ENCODE data around the gene SLC34A3. TPM values are rescaled to one million over a fixed set of nuclear protein-coding genes. Genes with fewer than 3 reads are reported as not detected.

Gene SLC34A3
- total RNA-seq, 4 donors from 2014 or later = 0.11 to 1.7 (median 0.38) TPM; not detected in 1

DNA sequence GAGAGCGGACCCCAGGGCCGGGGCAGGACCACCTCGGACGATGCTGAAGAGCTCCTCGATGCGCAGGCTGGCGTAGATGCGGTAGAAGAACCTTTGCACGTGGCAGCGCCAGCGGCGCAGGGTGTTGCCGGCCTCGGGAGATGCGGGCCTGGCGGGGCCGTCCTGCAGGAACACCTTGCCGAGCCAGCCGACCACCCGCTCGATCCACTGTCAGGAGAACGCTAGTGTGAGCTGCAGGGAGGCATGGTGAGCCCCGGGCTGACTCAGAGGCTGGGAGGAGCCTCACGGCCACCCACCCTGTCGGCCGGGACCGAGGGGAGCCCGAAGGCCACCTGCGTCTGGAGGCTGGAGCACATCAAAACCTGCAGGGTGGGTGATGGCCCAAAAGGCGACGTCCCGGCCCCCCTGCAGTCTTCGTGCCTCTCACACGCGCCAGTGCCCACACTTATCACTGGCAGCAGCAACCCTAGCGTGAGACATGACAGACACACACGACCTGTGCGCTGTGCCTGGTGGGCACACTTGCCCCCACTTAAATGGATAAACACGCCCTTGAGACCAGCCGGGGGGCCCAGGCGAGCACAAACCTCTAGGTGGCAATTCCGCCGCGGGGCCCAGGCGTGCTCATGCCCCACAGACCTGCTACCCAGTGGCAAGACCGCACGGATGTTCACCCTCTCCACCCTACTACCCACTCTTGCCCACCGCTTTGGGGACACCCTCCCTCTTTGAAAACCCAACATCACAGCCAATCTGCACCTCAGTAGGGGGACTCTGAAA, 45.6 kb upstream of the SLC34A3 start:
- Histone ChIP-seq H3K4me1 (peaks cover 31 to 48% (median 32%) of the 10 kb centered on the region in 3 donors), H3K27ac (no peak overlapping the region), H3K4me3 (no peak overlapping the region), H3K9me3 (no peaks in the 10 kb centered on the region), H3K27me3 (no peaks in the 10 kb centered on the region), H3K36me3 (peaks cover 47 to 79% (median 47%) of the 10 kb centered on the region in 3 donors)
- TF ChIP-seq, protein P1, sequence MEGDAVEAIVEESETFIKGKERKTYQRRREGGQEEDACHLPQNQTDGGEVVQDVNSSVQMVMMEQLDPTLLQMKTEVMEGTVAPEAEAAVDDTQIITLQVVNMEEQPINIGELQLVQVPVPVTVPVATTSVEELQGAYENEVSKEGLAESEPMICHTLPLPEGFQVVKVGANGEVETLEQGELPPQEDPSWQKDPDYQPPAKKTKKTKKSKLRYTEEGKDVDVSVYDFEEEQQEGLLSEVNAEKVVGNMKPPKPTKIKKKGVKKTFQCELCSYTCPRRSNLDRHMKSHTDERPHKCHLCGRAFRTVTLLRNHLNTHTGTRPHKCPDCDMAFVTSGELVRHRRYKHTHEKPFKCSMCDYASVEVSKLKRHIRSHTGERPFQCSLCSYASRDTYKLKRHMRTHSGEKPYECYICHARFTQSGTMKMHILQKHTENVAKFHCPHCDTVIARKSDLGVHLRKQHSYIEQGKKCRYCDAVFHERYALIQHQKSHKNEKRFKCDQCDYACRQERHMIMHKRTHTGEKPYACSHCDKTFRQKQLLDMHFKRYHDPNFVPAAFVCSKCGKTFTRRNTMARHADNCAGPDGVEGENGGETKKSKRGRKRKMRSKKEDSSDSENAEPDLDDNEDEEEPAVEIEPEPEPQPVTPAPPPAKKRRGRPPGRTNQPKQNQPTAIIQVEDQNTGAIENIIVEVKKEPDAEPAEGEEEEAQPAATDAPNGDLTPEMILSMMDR (IDR thresholded peaks at IDR 0.05) = no peak
- no peak for TF ChIP-seq POLR2A (IDR thresholded peaks at IDR 0.05)
- intact Hi-C loops (cut with DNase I) = loop anchor here (10.0 kb wide), 1 partner anchor 50 kb away; the partner anchor contains the start of gene SLC34A3
- no peak for DNase-seq
- WGBS, 2 donors = 90% methylated on average over 23 to 24 of the region's 48 CpGs

DNA sequence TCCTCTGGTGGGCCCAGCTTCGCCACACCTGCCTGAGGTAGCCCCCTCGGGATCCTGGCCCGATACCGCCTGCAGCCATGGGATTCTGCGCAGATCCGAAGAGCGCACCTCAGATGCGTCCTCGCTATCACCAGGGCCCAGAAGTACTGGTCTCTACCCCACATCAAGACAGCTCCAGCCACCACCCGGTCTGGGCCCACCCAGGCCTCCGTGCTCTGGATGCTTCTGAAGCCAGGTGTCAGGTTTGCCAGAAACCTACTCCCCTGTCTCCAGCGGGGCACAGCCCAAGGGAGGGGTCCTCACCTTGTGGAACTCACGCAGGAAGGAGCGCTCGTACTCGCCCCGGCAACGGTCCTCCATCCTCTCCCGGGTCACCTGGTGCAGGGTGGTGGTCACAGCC, 44.8 kb upstream of the SLC34A3 start:
- H3K4me1 ChIP-seq = peaks cover 40 to 56% (median 41%) of the 10 kb centered on the region in 3 donors
- WGBS, 2 donors = 50 to 97% methylated on average over 2 to 10 of the region's 19 CpGs
- intact Hi-C loops (cut with DNase I) = loop anchor here (10.0 kb wide), 1 partner anchor 49 kb away; the partner anchor contains the start of gene SLC34A3
- TF ChIP-seq, protein P1 (IDR thresholded peaks at IDR 0.05) = no peak
- TF ChIP-seq POLR2A (IDR thresholded peaks at IDR 0.05) = no peak
- H3K27me3 ChIP-seq = no peaks in the 10 kb centered on the region
- H3K9me3 ChIP-seq = no peaks in the 10 kb centered on the region
- no peak overlapping the region for H3K27ac ChIP-seq
- H3K4me3 ChIP-seq = no peak overlapping the region
- peaks cover 46 to 79% (median 47%) of the 10 kb centered on the region in 3 donors for H3K36me3 ChIP-seq
- DNase-seq = no peak

DNA sequence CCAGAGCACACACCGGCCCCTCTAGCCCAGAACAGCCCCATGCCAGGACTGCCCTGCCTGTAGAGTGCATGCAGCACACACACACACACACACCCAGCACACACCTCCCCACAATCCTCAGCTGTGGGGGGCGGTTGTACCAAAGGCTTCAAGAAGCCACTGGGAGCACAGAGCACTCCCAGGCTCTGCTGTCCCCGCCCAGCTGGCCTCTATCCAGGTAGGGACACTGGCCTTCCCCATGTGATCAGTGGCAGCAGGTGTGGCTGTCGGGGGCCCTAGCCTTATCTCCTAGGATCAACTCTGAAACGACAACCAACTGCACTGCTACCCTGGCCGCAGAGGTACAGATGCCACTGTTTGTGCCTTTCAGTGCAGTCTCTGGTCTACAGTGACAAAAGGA, 44.3 kb upstream of the SLC34A3 start:
- intact Hi-C loops (cut with DNase I) = loop anchor here (10.0 kb wide), 1 partner anchor 48 kb away; the partner anchor contains the start of gene SLC34A3
- no peaks in the 10 kb centered on the region for H3K9me3 ChIP-seq
- no peak overlapping the region for H3K27ac ChIP-seq
- TF ChIP-seq, protein P1 (IDR thresholded peaks at IDR 0.05) = no peak
- no peak for TF ChIP-seq POLR2A (IDR thresholded peaks at IDR 0.05)
- H3K27me3 ChIP-seq = no peaks in the 10 kb centered on the region
- WGBS, 2 donors = 60 to 81% methylated on average over 3 of the region's 6 CpGs
- peaks cover 41 to 61% (median 43%) of the 10 kb centered on the region in 3 donors for H3K4me1 ChIP-seq
- H3K36me3 ChIP-seq = peaks cover 46 to 79% (median 48%) of the 10 kb centered on the region in 3 donors
- no peak for DNase-seq
- no peak overlapping the region for H3K4me3 ChIP-seq

DNA sequence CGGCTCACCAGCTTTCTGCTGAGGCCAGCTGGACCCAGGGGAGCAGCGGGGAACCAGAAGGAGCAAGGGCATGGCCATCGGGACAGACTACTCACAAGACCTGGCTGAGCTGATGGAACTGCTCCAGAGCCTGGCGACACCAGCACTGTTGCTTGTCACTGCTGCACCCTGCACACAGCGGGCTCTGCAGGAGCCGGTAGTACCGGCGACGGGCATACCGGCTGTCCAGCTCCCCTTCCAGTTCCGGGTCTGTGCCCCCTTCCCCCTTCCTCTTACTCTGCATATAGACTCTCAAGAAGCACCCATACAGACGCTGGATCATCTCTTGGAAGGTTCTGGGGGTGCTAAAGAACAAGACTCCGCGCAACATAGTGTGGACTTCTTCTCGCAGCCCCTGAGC, 43.3 kb upstream of the SLC34A3 start:
- H3K27me3 ChIP-seq = no peaks in the 10 kb centered on the region
- H3K27ac ChIP-seq = peak overlapping the region in 2 of 4 donors; percentile 85 to 98
- TF ChIP-seq, protein P1 (IDR thresholded peaks at IDR 0.05) = no peak
- no peak for TF ChIP-seq POLR2A (IDR thresholded peaks at IDR 0.05)
- no peaks in the 10 kb centered on the region for H3K9me3 ChIP-seq
- peak overlapping the region; percentile 78 to 100 (median 88) for H3K4me3 ChIP-seq
- WGBS, 2 donors = 78 to 83% methylated on average over 11 to 12 of the region's 15 CpGs
- peaks cover 41 to 69% (median 43%) of the 10 kb centered on the region in 3 donors for H3K4me1 ChIP-seq
- peaks cover 38 to 79% (median 45%) of the 10 kb centered on the region in 3 donors for H3K36me3 ChIP-seq
- intact Hi-C loops (cut with DNase I) = loop anchor here (10.0 kb wide), 1 partner anchor 47 kb away; the partner anchor contains the start of gene SLC34A3
- no peak for DNase-seq

DNA sequence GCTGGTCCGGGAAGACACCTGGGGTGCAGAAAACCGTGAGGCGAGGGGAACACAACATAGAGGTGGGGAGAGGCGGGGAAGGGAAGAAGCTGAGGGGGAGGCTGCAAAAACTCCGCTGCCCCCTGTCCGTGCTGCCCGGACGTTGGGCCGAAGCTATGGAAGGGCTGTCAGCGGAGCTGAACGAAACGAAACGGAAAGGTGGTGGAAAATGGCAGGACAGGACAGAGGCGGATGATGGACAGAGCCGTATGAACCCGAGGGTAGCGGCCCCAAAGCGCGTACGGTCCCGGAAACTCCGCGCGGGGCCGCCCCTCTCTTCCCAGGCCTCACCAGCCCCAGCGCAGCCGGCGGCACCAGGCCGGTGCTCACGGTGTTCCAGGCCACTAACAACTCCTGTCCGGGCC, 42.6 kb upstream of the SLC34A3 start:
- H3K4me1 ChIP-seq = peaks cover 41 to 69% (median 43%) of the 10 kb centered on the region in 3 donors
- no peak for TF ChIP-seq POLR2A (IDR thresholded peaks at IDR 0.05)
- TF ChIP-seq, protein P1 (IDR thresholded peaks at IDR 0.05) = no peak
- peak overlapping the region; percentile 78 to 100 (median 88) for H3K4me3 ChIP-seq
- no peak for DNase-seq
- H3K36me3 ChIP-seq = peaks cover 31 to 79% (median 38%) of the 10 kb centered on the region in 3 donors
- H3K9me3 ChIP-seq = no peaks in the 10 kb centered on the region
- H3K27me3 ChIP-seq = no peaks in the 10 kb centered on the region
- intact Hi-C loops (cut with DNase I) = loop anchor here (10.0 kb wide), 1 partner anchor 47 kb away; the partner anchor contains the start of gene SLC34A3
- peak overlapping the region; percentile 85 to 99 (median 98) for H3K27ac ChIP-seq
- WGBS, 2 donors = 0 to 1% methylated on average over 12 to 13 of the region's 31 CpGs

Measured in esophagus squamous epithelium (tissue), 5 donors.